ENCODE measurements around the gene N4BP2L1. TPM values are rescaled to one million over a fixed set of nuclear protein-coding genes. Genes with fewer than 3 reads are reported as not detected.
A peak's percentile ranks its signal among the peaks of the same experiment; 100 is the strongest.

The N4BP2L1 gene
- total RNA-seq, 1 donor from 2014 or later, result 4.9 TPM

GRCh38 chr13:32443111-32443510, 15.2 kb upstream of the N4BP2L1 start:
- intact Hi-C loops (cut with DNase I), result no loop called here
- no peak for DNase-seq (ENCODE audit: low spot score)

- no peak for DNase-seq (ENCODE audit: low spot score)
- intact Hi-C loops (cut with DNase I), result no loop called here
Measured at GRCh38 chr13:32438871-32439270, 10.9 kb upstream of the N4BP2L1 start.

GRCh38 chr13:32432856-32433255, 4.9 kb upstream of the N4BP2L1 start:
- DNase-seq (ENCODE audit: low spot score), result no peak
- intact Hi-C loops (cut with DNase I), result no loop called here

- no peak for DNase-seq (ENCODE audit: low spot score)
Measured at GRCh38 chr13:32431361-32431760, 3.4 kb upstream of the N4BP2L1 start.

GRCh38 chr13:32430018-32430747, 2.3 kb upstream of the N4BP2L1 start:
- DNase-seq (ENCODE audit: low spot score), result no peak
- intact Hi-C loops (cut with DNase I), result no loop called here

More at GRCh38 chr13:32431361-32431760, 3.4 kb upstream of the N4BP2L1 start:
- intact Hi-C loops (cut with DNase I), result no loop called here

GRCh38 chr13:32429433-32429909, 1.5 kb upstream of the N4BP2L1 start:
- no peak for DNase-seq (ENCODE audit: low spot score)
- intact Hi-C loops (cut with DNase I), result no loop called here

GRCh38 chr13:32428581-32429432, 877 bp upstream of the N4BP2L1 start:
- intact Hi-C loops (cut with DNase I), result no loop called here

GRCh38 chr13:32426990-32427851, 709 bp downstream of the N4BP2L1 start:
- intact Hi-C loops (cut with DNase I), result no loop called here
- DNase-seq (ENCODE audit: low spot score), result peak; percentile 80

More at GRCh38 chr13:32428581-32429432, 877 bp upstream of the N4BP2L1 start:
- no peak for DNase-seq (ENCODE audit: low spot score)

- DNase-seq (ENCODE audit: low spot score), result no peak
- intact Hi-C loops (cut with DNase I), result no loop called here
Measured at GRCh38 chr13:32426191-32426989, 1.5 kb downstream of the N4BP2L1 start.

- intact Hi-C loops (cut with DNase I), result no loop called here
- no peak for DNase-seq (ENCODE audit: low spot score)
Measured at GRCh38 chr13:32425158-32425557, 2.8 kb downstream of the N4BP2L1 start.

GRCh38 chr13:32423592-32423991, 4.3 kb downstream of the N4BP2L1 start:
- no peak for DNase-seq (ENCODE audit: low spot score)
- intact Hi-C loops (cut with DNase I), result no loop called here

GRCh38 chr13:32419862-32420261, 8.1 kb downstream of the N4BP2L1 start:
- no peak for DNase-seq (ENCODE audit: low spot score)
- intact Hi-C loops (cut with DNase I), result no loop called here

GRCh38 chr13:32417995-32418394, 9.9 kb downstream of the N4BP2L1 start:
- intact Hi-C loops (cut with DNase I), result no loop called here

GRCh38 chr13:32415019-32415418, 12.9 kb downstream of the N4BP2L1 start:
- intact Hi-C loops (cut with DNase I), result no loop called here
- no peak for DNase-seq (ENCODE audit: low spot score)

More at GRCh38 chr13:32417995-32418394, 9.9 kb downstream of the N4BP2L1 start:
- DNase-seq (ENCODE audit: low spot score), result no peak

- intact Hi-C loops (cut with DNase I), result no loop called here
- DNase-seq (ENCODE audit: low spot score), result no peak
Measured at GRCh38 chr13:32414580-32414979, 13.3 kb downstream of the N4BP2L1 start.

GRCh38 chr13:32413284-32413683, 14.6 kb downstream of the N4BP2L1 start:
- no peak for DNase-seq (ENCODE audit: low spot score)
- intact Hi-C loops (cut with DNase I), result no loop called here

- DNase-seq (ENCODE audit: low spot score), result no peak
- intact Hi-C loops (cut with DNase I), result no loop called here
Measured at GRCh38 chr13:32409561-32410421, 18.1 kb downstream of the N4BP2L1 start.

GRCh38 chr13:32409001-32409313, 19.0 kb downstream of the N4BP2L1 start:
- DNase-seq (ENCODE audit: low spot score), result no peak

More at GRCh38 chr13:32409001-32409313, 19.0 kb downstream of the N4BP2L1 start:
- intact Hi-C loops (cut with DNase I), result no loop called here
